Measurements from ENCODE around the gene C2orf69.

Gene C2orf69

GRCh38 chr2:199975273-199975895 is 64.3 kb downstream of the C2orf69 start:
- Mint-ChIP-seq H3K9me3 (no peaks in the 10 kb centered on the region), H3K4me1 (peaks cover 6% of the 10 kb centered on the region), H3K27me3 (no peaks in the 10 kb centered on the region), H3K36me3 (peaks cover 7% of the 10 kb centered on the region), H3K27ac (peak overlapping the region; percentile 36), H3K4me3 (no peak overlapping the region)
